CD4-positive, alpha-beta T cell treated with Interleukin-6 at 100 ng/mL for 8 hours (primary cell): ENCODE data around the gene DBN1.

Experiments used
- DNase-seq: peaks from one replicate; pipeline ENCODE4 v3.0.0-alpha.2; 2020; ENCODE audit warnings: mixed read lengths, low spot score

The DBN1 gene

GRCh38 chr5:177504086-177505056 lies 30.9 kb upstream of the DBN1 start:
- no peak for DNase-seq

GRCh38 chr5:177503351-177504085 lies 30.1 kb upstream of the DBN1 start:
- no peak for DNase-seq

- no peak for DNase-seq
These were observed 29.5 kb upstream of the DBN1 start for GRCh38 chr5:177502886-177503285.

- DNase-seq = no peak
These were observed 28.6 kb upstream of the DBN1 start for GRCh38 chr5:177501874-177502678.

GRCh38 chr5:177500685-177501522 lies 27.5 kb upstream of the DBN1 start:
- DNase-seq = peak; percentile 79

GRCh38 chr5:177499842-177500241 lies 26.4 kb upstream of the DBN1 start:
- no peak for DNase-seq

- DNase-seq = no peak
These were observed 24.8 kb upstream of the DBN1 start for GRCh38 chr5:177498013-177498787.

- peak; percentile 94 for DNase-seq
These were observed 24.0 kb upstream of the DBN1 start, which contains the start of gene PDLIM7 for GRCh38 chr5:177497292-177498012. TSS of gene PDLIM7 (minus strand) at chr5:177497604. CDS start at chr5:177496512, 1,092 bp downstream.

- no peak for DNase-seq
These were observed 23.4 kb upstream of the DBN1 start for GRCh38 chr5:177496727-177497291.

- no peak for DNase-seq
These were observed 22.8 kb upstream of the DBN1 start for GRCh38 chr5:177496070-177496726.

GRCh38 chr5:177495243-177496060 lies 22.0 kb upstream of the DBN1 start:
- no peak for DNase-seq

GRCh38 chr5:177494346-177495195 lies 21.1 kb upstream of the DBN1 start:
- DNase-seq = no peak

- no peak for DNase-seq
These were observed 20.4 kb upstream of the DBN1 start for GRCh38 chr5:177493795-177494345.

GRCh38 chr5:177492841-177493240 lies 19.4 kb upstream of the DBN1 start:
- DNase-seq = no peak

- no peak for DNase-seq
These were observed 18.7 kb upstream of the DBN1 start for GRCh38 chr5:177491983-177492746.

GRCh38 chr5:177491429-177491945 lies 18.1 kb upstream of the DBN1 start:
- no peak for DNase-seq
